Measurements from ENCODE around the gene MON1A.

MON1A gene

DNA sequence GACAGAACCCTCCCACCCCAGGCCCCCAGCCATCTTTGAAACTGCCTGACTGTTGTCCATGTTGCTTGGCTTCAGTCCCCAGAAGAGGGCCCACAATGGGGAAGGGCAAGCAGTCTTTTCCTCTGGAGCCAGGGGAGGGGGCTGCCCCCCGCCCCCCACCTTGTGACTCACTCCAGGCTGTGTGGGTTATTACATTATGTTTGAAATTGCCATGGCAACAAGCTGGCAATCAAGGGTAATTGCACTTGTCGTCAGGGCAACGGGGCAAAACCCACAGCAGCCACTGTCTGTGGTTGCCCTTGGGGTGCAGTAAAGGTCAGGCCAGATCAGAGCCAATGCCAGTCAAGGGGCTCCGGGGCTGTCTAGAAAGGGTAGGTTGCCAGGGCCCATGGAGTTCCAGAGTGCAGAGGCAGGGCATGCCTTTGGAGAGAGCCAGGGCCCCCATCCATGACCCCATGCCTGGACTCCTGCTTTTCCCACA is 56.8 kb downstream of the MON1A start:
- Histone ChIP-seq H3K27ac (ENCODE audit: low read length) (no peak overlapping the region), H3K27me3 (ENCODE audit: low read depth, low read length) (peaks cover 27% of the 10 kb centered on the region), H3K4me2 (ENCODE audit: low read length) (no peak overlapping the region), H3K9ac (ENCODE audit: low read length) (no peak overlapping the region), H3K9me3 (ENCODE audit: insufficient read depth, low read length) (no peaks in the 10 kb centered on the region), H4K20me1 (ENCODE audit: insufficient read depth, low read length) (no peaks in the 10 kb centered on the region), H3K79me2 (ENCODE audit: low read length) (no peaks in the 10 kb centered on the region), H3K36me3 (replicated peaks; ENCODE audit: low read depth, low read length) (no peaks in the 10 kb centered on the region), H3K4me3 (ENCODE audit: low read length) (no peak overlapping the region), H2AFZ (ENCODE audit: low read depth, low read length) (no peak overlapping the region), H3K4me1 (ENCODE audit: low read length) (no peaks in the 10 kb centered on the region; the same call in 1 of the 2 replicates)
- no peak for TF ChIP-seq CTCF (IDR thresholded peaks at IDR 0.05; ENCODE audit: low read depth, low read length)

DNA sequence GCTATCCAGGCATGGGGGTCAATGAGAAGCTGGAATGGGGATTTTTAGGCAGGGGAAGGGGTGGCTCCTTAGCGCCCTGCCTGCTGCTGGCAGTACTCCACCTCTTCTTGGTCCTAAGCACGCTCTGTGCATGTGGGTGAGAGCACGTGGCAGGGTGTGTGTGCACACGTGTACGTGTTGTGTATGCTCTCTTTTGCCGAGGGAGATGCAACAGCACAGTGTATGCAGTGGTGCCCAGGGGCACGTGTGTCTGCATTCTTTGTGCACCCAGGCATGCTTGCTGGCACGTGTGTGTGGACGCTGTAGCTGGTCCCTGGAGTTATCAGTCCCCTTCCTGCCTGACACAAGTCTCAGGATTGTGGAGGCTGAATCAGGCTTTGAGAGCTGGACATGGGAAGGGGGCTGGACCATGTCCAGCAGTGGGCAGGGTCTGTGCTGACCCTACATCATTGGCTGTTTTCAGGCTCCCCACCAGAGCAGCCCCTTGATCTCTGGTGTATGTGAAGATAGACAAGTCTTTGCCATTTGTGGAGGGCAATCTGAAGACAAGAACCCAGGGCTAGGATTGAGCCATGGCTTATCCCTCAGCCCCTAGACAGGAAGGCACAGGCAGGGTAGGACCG is 58.0 kb downstream of the MON1A start:
- Histone ChIP-seq H3K27ac (ENCODE audit: low read length) (no peak overlapping the region), H2AFZ (ENCODE audit: low read depth, low read length) (no peak overlapping the region), H3K36me3 (replicated peaks; ENCODE audit: low read depth, low read length) (no peaks in the 10 kb centered on the region), H3K4me3 (ENCODE audit: low read length) (no peak overlapping the region), H3K79me2 (ENCODE audit: low read length) (no peaks in the 10 kb centered on the region), H3K4me2 (ENCODE audit: low read length) (no peak overlapping the region), H3K4me1 (ENCODE audit: low read length) (no peaks in the 10 kb centered on the region; the same call in 1 of the 2 replicates), H3K27me3 (ENCODE audit: low read depth, low read length) (peaks cover 28% of the 10 kb centered on the region), H4K20me1 (ENCODE audit: insufficient read depth, low read length) (no peaks in the 10 kb centered on the region), H3K9me3 (ENCODE audit: insufficient read depth, low read length) (no peaks in the 10 kb centered on the region), H3K9ac (ENCODE audit: low read length) (no peak overlapping the region)
- no peak for TF ChIP-seq CTCF (IDR thresholded peaks at IDR 0.05; ENCODE audit: low read depth, low read length)
- TF ChIP-seq EZH2phosphoT487 (IDR thresholded peaks at IDR 0.05; ENCODE audit: low read depth): no peak

- Histone ChIP-seq H3K4me2 (ENCODE audit: low read length) (peak within 1 kb of the TSS; percentile 89), H4K20me1 (ENCODE audit: insufficient read depth, low read length) (no peaks in the 10 kb centered on the region), H3K27ac (ENCODE audit: low read length) (no peak within 1 kb of the TSS), H3K36me3 (replicated peaks; ENCODE audit: low read depth, low read length) (no peaks in the 10 kb centered on the region), H3K79me2 (ENCODE audit: low read length) (no peaks in the 10 kb centered on the region), H3K9me3 (ENCODE audit: insufficient read depth, low read length) (no peaks in the 10 kb centered on the region), H3K9ac (ENCODE audit: low read length) (peak within 1 kb of the TSS; percentile 21), H3K4me3 (ENCODE audit: low read length) (peak within 1 kb of the TSS; percentile 79), H3K27me3 (ENCODE audit: low read depth, low read length) (peaks cover 41% of the 10 kb centered on the region), H2AFZ (ENCODE audit: low read depth, low read length) (no peak within 1 kb of the TSS), H3K4me1 (ENCODE audit: low read length) (no peaks in the 10 kb centered on the region; the same call in 1 of the 2 replicates)
- TF ChIP-seq EZH2phosphoT487 (IDR thresholded peaks at IDR 0.05; ENCODE audit: low read depth) (no peak), CTCF (IDR thresholded peaks at IDR 0.05; ENCODE audit: low read depth, low read length) (no peak)
Measured at GRCh38 chr3:49869525-49870126, 60.0 kb downstream of the MON1A start, which contains the start of gene CAMKV. TSS of gene CAMKV (minus strand) at chr3:49869906. CDS start at chr3:49862388, 7,518 bp downstream.

GRCh38 chr3:49868862-49869466 is 60.6 kb downstream of the MON1A start:
- TF ChIP-seq EZH2phosphoT487 (IDR thresholded peaks at IDR 0.05; ENCODE audit: low read depth): no peak
- TF ChIP-seq CTCF (IDR thresholded peaks at IDR 0.05; ENCODE audit: low read depth, low read length): no peak
- Histone ChIP-seq H3K4me2 (ENCODE audit: low read length) (peak overlapping the region; percentile 89), H3K9me3 (ENCODE audit: insufficient read depth, low read length) (no peaks in the 10 kb centered on the region), H3K79me2 (ENCODE audit: low read length) (no peaks in the 10 kb centered on the region), H3K36me3 (replicated peaks; ENCODE audit: low read depth, low read length) (no peaks in the 10 kb centered on the region), H3K4me1 (ENCODE audit: low read length) (no peaks in the 10 kb centered on the region; the same call in 1 of the 2 replicates), H3K27ac (ENCODE audit: low read length) (no peak overlapping the region), H3K4me3 (ENCODE audit: low read length) (peak overlapping the region; percentile 79), H3K9ac (ENCODE audit: low read length) (peak overlapping the region; percentile 21; the same call in 1 of the 2 replicates), H4K20me1 (ENCODE audit: insufficient read depth, low read length) (no peaks in the 10 kb centered on the region), H2AFZ (ENCODE audit: low read depth, low read length) (no peak overlapping the region), H3K27me3 (ENCODE audit: low read depth, low read length) (peaks cover 47% of the 10 kb centered on the region)
